GM10847 (cell line): Measurements from ENCODE around the gene GPC4.

ENCODE experiments used
- POLR2A ChIP-seq: IDR thresholded peaks from 2 replicates; pipeline ENCODE4 v1.6.1; 2011; ENCODE audit not compliant: insufficient read length; ENCODE audit errors: extremely low read depth

The GPC4 gene

GRCh38 chrX:133391111-133391510 is 24.2 kb downstream of the GPC4 start:
- TF ChIP-seq POLR2A: no peak

GRCh38 chrX:133390676-133391075 is 24.6 kb downstream of the GPC4 start:
- no peak for TF ChIP-seq POLR2A

- no peak for TF ChIP-seq POLR2A
Observed at GRCh38 chrX:133389975-133390374, 25.3 kb downstream of the GPC4 start.

GRCh38 chrX:133384454-133384853 is 30.8 kb downstream of the GPC4 start:
- TF ChIP-seq POLR2A: no peak

- TF ChIP-seq POLR2A: no peak
Observed at GRCh38 chrX:133380711-133381619, 34.3 kb downstream of the GPC4 start.

GRCh38 chrX:133376422-133376821 is 38.9 kb downstream of the GPC4 start:
- no peak for TF ChIP-seq POLR2A

GRCh38 chrX:133375615-133376340 is 39.5 kb downstream of the GPC4 start:
- no peak for TF ChIP-seq POLR2A

GRCh38 chrX:133374874-133375387 is 40.4 kb downstream of the GPC4 start:
- no peak for TF ChIP-seq POLR2A

GRCh38 chrX:133373386-133374079 is 41.8 kb downstream of the GPC4 start:
- no peak for TF ChIP-seq POLR2A

- no peak for TF ChIP-seq POLR2A
Observed at GRCh38 chrX:133370696-133371275, 44.5 kb downstream of the GPC4 start.

GRCh38 chrX:133369065-133369464 is 46.2 kb downstream of the GPC4 start:
- no peak for TF ChIP-seq POLR2A

GRCh38 chrX:133366735-133367134 is 48.6 kb downstream of the GPC4 start:
- TF ChIP-seq POLR2A: no peak

GRCh38 chrX:133365871-133366611 is 49.2 kb downstream of the GPC4 start:
- no peak for TF ChIP-seq POLR2A

GRCh38 chrX:133364865-133365264 is 50.4 kb downstream of the GPC4 start:
- no peak for TF ChIP-seq POLR2A

- TF ChIP-seq POLR2A: no peak
Observed at GRCh38 chrX:133364196-133364595, 51.1 kb downstream of the GPC4 start.

GRCh38 chrX:133362538-133362937 is 52.8 kb downstream of the GPC4 start:
- TF ChIP-seq POLR2A: no peak
